ENCODE data around the gene MBD1. TPM values are rescaled to one million over a fixed set of nuclear protein-coding genes. Genes with fewer than 3 reads are reported as not detected.

MBD1 gene
- total RNA-seq: 100 to 1,000 TPM in 1 of 2 donors, 10 to 100 TPM in 1; 65.4 to 121 TPM

- Histone ChIP-seq H3K9me3 (no peaks in the 10 kb centered on the region), H3K27me3 (replicated peaks; ENCODE audit: insufficient read depth) (no peaks in the 10 kb centered on the region), H3K36me3 (peaks cover 3 to 5% of the 10 kb centered on the region in 2 donors), H3K4me3 (peak within 1 kb of the TSS; percentile 52 to 95), H3K27ac (peak within 1 kb of the TSS; percentile 89 to 93), H3K4me1 (replicated peaks) (peaks cover 11% of the 10 kb centered on the region)
- DNase-seq (ENCODE audit: low spot score): peak; percentile 96
- intact Hi-C loops (cut with DNase I): loop anchor here (10.0 kb wide), 5 partner anchors 283 to 787 kb away; partner anchors contain the start of genes ACAA2, MAPK4, ME2 and RPL17
- WGBS: under 1% methylated on average over 61 of the region's 63 CpGs
- TF ChIP-seq POLR2A (IDR thresholded peaks at IDR 0.05) (peak; percentile 77), CTCF (IDR thresholded peaks at IDR 0.05) (peak in 3 of 4 experiments; percentile 22 to 54 (median 54)), POLR2AphosphoS5 (IDR thresholded peaks at IDR 0.05) (peak; percentile 99)
Observed at GRCh38 chr18:50281295-50281971, at the start of gene MBD1. Gene MBD1 (minus strand): TSS chr18:50281523. CDS start chr18:50279992, 1,531 bp downstream.

GRCh38 chr18:50330176-50330575, 48.9 kb upstream of the MBD1 start:
- no peaks in the 10 kb centered on the region for H3K27me3 ChIP-seq (replicated peaks; ENCODE audit: insufficient read depth)
- intact Hi-C loops (cut with DNase I): no loop called here
- H3K4me1 ChIP-seq (replicated peaks): no peaks in the 10 kb centered on the region
- H3K36me3 ChIP-seq: no peaks in the 10 kb centered on the region
- H3K27ac ChIP-seq: no peak overlapping the region
- TF ChIP-seq POLR2AphosphoS5 (IDR thresholded peaks at IDR 0.05) (no peak), CTCF (IDR thresholded peaks at IDR 0.05) (no peak)
- DNase-seq (ENCODE audit: low spot score): no peak
- no peaks in the 10 kb centered on the region for H3K9me3 ChIP-seq
- no peak overlapping the region for H3K4me3 ChIP-seq

GRCh38 chr18:50327983-50328382, 46.7 kb upstream of the MBD1 start:
- Histone ChIP-seq H3K4me1 (replicated peaks) (no peaks in the 10 kb centered on the region), H3K4me3 (no peak overlapping the region), H3K27ac (no peak overlapping the region), H3K9me3 (no peaks in the 10 kb centered on the region), H3K36me3 (no peaks in the 10 kb centered on the region), H3K27me3 (replicated peaks; ENCODE audit: insufficient read depth) (no peaks in the 10 kb centered on the region)
- DNase-seq (ENCODE audit: low spot score): no peak
- TF ChIP-seq CTCF (IDR thresholded peaks at IDR 0.05) (no peak), POLR2A (IDR thresholded peaks at IDR 0.05) (no peak), POLR2AphosphoS5 (IDR thresholded peaks at IDR 0.05) (no peak)
- intact Hi-C loops (cut with DNase I): no loop called here
- WGBS: 82% methylated on average over 3 of the region's 3 CpGs

- intact Hi-C loops (cut with DNase I): no loop called here
- WGBS: 77% methylated on average over 5 of the region's 5 CpGs
- Histone ChIP-seq H3K36me3 (no peaks in the 10 kb centered on the region), H3K9me3 (no peaks in the 10 kb centered on the region), H3K27me3 (replicated peaks; ENCODE audit: insufficient read depth) (no peaks in the 10 kb centered on the region), H3K4me1 (replicated peaks) (no peaks in the 10 kb centered on the region), H3K27ac (no peak overlapping the region), H3K4me3 (no peak overlapping the region)
- TF ChIP-seq CTCF (IDR thresholded peaks at IDR 0.05) (no peak), POLR2AphosphoS5 (IDR thresholded peaks at IDR 0.05) (no peak), POLR2A (IDR thresholded peaks at IDR 0.05) (no peak)
- DNase-seq (ENCODE audit: low spot score): no peak
Observed at GRCh38 chr18:50320719-50321118, 39.4 kb upstream of the MBD1 start.
